Brain microvascular endothelial cell (primary cell): Measurements from ENCODE around the gene WFDC2.

ENCODE experiments used
- DNase-seq: peaks from one replicate; pipeline ENCODE4 v3.0.0-alpha.2; 2020
- H3K27ac ChIP-seq: fragments of 250-450 bp; sonication (Bioruptor Pico); 2 replicates; pipeline ENCODE4 v1.5.1; 2020; ENCODE audit warnings: mild to moderate bottlenecking, moderate library complexity
- H3K27me3 ChIP-seq: fragments of 250-450 bp; sonication (Bioruptor Pico); replicated peaks from 2 replicates; pipeline ENCODE4 v1.5.1; 2020; ENCODE audit warnings: mild to moderate bottlenecking
- H3K36me3 ChIP-seq: fragments of 250-450 bp; sonication (Bioruptor Pico); replicated peaks from 2 replicates; pipeline ENCODE4 v1.5.1; 2020; ENCODE audit warnings: mild to moderate bottlenecking
- H3K4me3 ChIP-seq: 2 replicates; pipeline ENCODE4 v1.5.1; 2011; ENCODE audit warnings: low read depth, mild to moderate bottlenecking, control low read depth, low read length, moderate library complexity
- CTCF ChIP-seq: IDR thresholded peaks from 2 replicates; pipeline ENCODE4 v1.5.1; 2011; ENCODE audit warnings: low read depth, mild to moderate bottlenecking, moderate library complexity, low read length, control low read depth, inconsistent platforms; ENCODE audit errors: missing control alignments
- in situ Hi-C: cut with HindIII; loops from 2 replicates; pipeline ENCODE4 v1.10.0; 2017; ENCODE audit warnings: low sequenced_read_pairs, low pct_ligation_motif_present

The WFDC2 gene

DNA sequence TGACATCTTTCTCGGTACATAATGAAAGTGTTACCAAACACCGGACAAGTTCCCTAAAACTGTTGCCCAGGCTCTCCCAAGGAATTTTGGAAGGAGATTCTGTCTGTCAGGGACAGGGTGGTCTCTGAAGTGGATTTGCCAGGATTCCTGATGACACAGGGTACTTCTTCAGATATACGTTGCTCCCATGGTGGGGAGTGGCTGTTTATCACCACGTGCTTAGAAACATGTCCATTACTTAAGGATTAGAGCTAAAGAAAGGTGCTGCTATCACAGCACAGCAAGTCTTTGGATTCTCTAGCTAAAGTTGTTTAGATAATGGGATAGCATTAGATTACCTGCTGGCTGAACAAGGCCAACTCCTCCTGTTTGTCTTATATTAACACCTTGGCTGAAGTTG is 39.5 kb downstream of the WFDC2 start:
- Histone ChIP-seq H3K27me3 (no peaks in the 10 kb centered on the region), H3K4me3 (no peak overlapping the region), H3K36me3 (no peaks in the 10 kb centered on the region), H3K27ac (no peak overlapping the region)
- in situ Hi-C loops, result no loop called here
- TF ChIP-seq CTCF, result no peak
- DNase-seq, result no peak

DNA sequence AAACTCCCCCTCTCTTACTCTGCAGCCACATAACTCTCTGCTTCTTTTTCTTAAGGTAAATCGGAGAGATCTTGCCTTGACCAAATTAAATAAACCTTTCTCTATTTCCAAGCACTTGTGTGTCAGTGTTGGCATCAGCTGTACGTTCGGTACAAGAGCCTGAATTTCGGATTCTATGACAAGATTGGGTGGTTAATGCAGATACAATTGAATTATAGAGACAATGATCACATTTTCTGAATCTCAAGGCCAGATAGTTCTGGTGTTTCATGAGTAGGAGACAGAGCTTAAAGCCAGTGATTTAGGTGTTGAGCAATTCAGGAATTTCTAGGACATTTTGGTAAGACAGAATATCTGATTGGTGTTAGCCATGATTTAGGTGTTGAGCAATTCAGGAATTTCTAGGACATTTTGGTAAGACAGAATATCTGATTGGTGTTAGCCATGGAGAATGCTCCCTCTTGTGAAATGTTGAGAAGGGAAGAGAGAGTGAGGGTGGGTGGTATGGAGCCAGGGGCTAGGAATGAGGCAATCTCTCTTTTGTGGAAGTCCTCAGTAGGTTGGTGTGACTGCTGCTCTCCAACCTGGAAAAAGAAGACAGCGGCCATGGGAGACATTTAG is 40.8 kb downstream of the WFDC2 start:
- no peaks in the 10 kb centered on the region for H3K27me3 ChIP-seq
- H3K4me3 ChIP-seq, result no peak overlapping the region
- no peak for TF ChIP-seq CTCF
- no peaks in the 10 kb centered on the region for H3K36me3 ChIP-seq
- DNase-seq, result no peak
- in situ Hi-C loops, result no loop called here
- no peak overlapping the region for H3K27ac ChIP-seq

DNA sequence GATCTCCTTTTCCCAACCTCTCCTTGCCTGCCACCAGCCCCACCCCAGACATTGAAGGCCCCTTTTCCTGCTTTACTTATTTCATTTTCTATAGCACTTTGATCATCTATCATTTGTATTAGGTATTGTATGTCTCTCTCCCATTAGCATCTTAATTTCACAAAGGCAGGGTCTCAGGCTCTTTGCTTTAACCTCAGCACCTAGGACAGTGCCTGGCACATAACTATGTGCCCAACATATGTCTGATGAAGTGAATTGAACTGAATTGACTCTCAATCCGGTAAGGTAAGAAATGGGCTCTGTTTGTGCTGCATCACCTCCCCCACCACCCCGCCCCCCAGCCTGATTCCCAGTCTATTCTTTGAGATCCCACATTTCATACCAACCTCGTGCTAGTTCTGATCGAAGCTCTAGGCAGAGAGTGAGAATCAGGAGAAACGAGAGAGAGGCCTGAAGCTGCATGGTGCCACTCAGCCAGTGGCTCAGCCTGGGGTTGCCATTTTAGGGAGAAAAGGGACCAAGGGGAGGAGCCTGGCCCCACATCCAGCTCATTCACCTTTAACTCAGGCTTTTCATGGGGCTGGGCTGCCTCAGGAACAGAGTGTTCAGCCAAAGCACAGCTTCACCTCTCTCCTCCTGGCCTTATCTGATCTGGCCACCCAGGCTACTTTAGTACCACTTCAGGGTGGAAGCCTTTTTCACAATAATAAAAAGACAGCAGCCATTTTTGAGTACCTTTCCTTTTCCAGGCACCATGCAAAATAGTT is 45.8 kb downstream of the WFDC2 start, which contains the start of gene SPINT3:
Gene SPINT3 (minus strand): TSS at position 476 of the 767 bp plus-strand sequence. CDS start 14 bp downstream, at position 462.
- no peak for TF ChIP-seq CTCF
- in situ Hi-C loops, result no loop called here

GRCh38 chr20:45518282-45518681 is 48.7 kb downstream of the WFDC2 start:
- in situ Hi-C loops, result no loop called here
- Histone ChIP-seq H3K27ac (no peak overlapping the region), H3K4me3 (no peak overlapping the region), H3K27me3 (no peaks in the 10 kb centered on the region), H3K36me3 (no peaks in the 10 kb centered on the region)
- no peak for DNase-seq
- TF ChIP-seq CTCF, result no peak

More for the DNA sequence above, 45.8 kb downstream of the WFDC2 start, which contains the start of gene SPINT3:
- H3K36me3 ChIP-seq, result no peaks in the 10 kb centered on the region
- no peak for DNase-seq
- no peak within 1 kb of the TSS for H3K4me3 ChIP-seq
- H3K27me3 ChIP-seq, result no peaks in the 10 kb centered on the region
- no peak within 1 kb of the TSS for H3K27ac ChIP-seq

DNA sequence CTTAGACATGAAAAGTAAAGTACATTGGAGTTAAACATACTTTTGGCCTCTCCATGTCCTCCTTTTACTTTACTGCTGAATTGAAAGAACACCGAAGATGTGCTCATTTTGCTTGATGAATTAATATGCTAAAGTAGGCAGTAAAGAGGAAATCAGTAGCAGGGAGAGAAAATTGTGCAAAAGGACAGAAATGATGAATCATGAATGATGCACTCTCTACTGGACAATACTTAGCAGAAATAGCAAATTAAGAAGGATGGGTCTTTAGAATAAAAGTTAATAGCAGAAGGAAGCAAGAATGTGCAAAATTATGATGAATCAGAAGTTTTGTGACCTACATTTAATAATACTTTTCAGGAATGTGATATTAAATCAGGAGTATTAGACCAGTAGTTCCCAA is 54.3 kb downstream of the WFDC2 start:
- Histone ChIP-seq H3K4me3 (no peak overlapping the region), H3K27ac (no peak overlapping the region), H3K27me3 (no peaks in the 10 kb centered on the region), H3K36me3 (no peaks in the 10 kb centered on the region)
- in situ Hi-C loops, result no loop called here
- TF ChIP-seq CTCF, result no peak
- no peak for DNase-seq

- in situ Hi-C loops, result no loop called here
- Histone ChIP-seq H3K27me3 (no peaks in the 10 kb centered on the region), H3K36me3 (no peaks in the 10 kb centered on the region), H3K4me3 (no peak overlapping the region), H3K27ac (no peak overlapping the region)
- TF ChIP-seq CTCF, result no peak
- DNase-seq, result no peak
Observed at GRCh38 chr20:45527294-45527693, 57.7 kb downstream of the WFDC2 start.
